K562 (cell line): Measurements from ENCODE around the gene FBXL13. TPM values are rescaled to one million over a fixed set of nuclear protein-coding genes. Genes with fewer than 3 reads are reported as not detected.

Experiments used
- HDAC2 ChIP-seq: fragments of 450-650 bp; IDR thresholded peaks from 2 replicates; pipeline ENCODE4 v1.6.1; 2016; ENCODE audit warnings: mild to moderate bottlenecking
- HES1 ChIP-seq: fragments of 450-650 bp; IDR thresholded peaks from 2 replicates; pipeline ENCODE4 v1.6.1; 2016; ENCODE audit warnings: low read depth, mild to moderate bottlenecking, moderate library complexity
- KDM5B ChIP-seq: fragments of 200-600 bp; sonication (generic); IDR thresholded peaks from 2 replicates; pipeline ENCODE4 v1.6.1; 2012; ENCODE audit warnings: low read depth, mild to moderate bottlenecking, moderate library complexity, low read length, control low read depth, inconsistent platforms; ENCODE audit not compliant: insufficient replicate concordance
- LCOR ChIP-seq: sonication (generic); formaldehyde crosslinking; IDR thresholded peaks from 2 replicates; pipeline ENCODE4 v1.8.0; 2022; ENCODE audit warnings: mild to moderate bottlenecking, missing genetic modification reagents
- MAFK ChIP-seq: IDR thresholded peaks from 2 replicates; pipeline ENCODE4 v1.6.1; 2011; ENCODE audit warnings: low read length, improper control_type of control experiment
- NCOA6 ChIP-seq: fragments of 450-650 bp; IDR thresholded peaks from 2 replicates; pipeline ENCODE4 v1.6.1; 2017; ENCODE audit warnings: mild to moderate bottlenecking
- NFE2L1 ChIP-seq: fragments of 450-650 bp; IDR thresholded peaks from 2 replicates; pipeline ENCODE4 v1.6.1; 2016; ENCODE audit warnings: missing genetic modification characterization, low read depth, mild to moderate bottlenecking, missing compliant biosample characterization, moderate library complexity, borderline replicate concordance
- NFIC ChIP-seq: fragments of 450-650 bp; IDR thresholded peaks from 2 replicates; pipeline ENCODE4 v1.6.1; 2017; ENCODE audit warnings: mild to moderate bottlenecking, inconsistent platforms
- NKRF ChIP-seq: fragments of 450-650 bp; IDR thresholded peaks from 2 replicates; pipeline ENCODE4 v1.6.1; 2016; ENCODE audit warnings: borderline replicate concordance
- NR2C1 ChIP-seq, 2 experiments: fragments of 450-650 bp; IDR thresholded peaks; 2 replicates each; pipeline ENCODE4 v1.6.1; 2017; ENCODE audit warnings: mild to moderate bottlenecking in 2 of 2, antibody characterized with exemption in 1 of 2, inconsistent platforms in 1 of 2, missing compliant biosample characterization in 1 of 2, missing genetic modification characterization in 1 of 2
- POLR2G ChIP-seq: fragments of 200-400 bp; formaldehyde crosslinking; IDR thresholded peaks from 2 replicates; pipeline ENCODE4 v1.6.1; 2017; ENCODE audit warnings: low read depth, mild to moderate bottlenecking, antibody characterized with exemption, low read length, moderate library complexity
- POLR2H ChIP-seq: IDR thresholded peaks from 2 replicates; pipeline ENCODE4 v1.6.1; 2016; ENCODE audit warnings: missing genetic modification characterization, low read depth, mild to moderate bottlenecking, control low read depth, missing compliant biosample characterization, moderate library complexity
- RBFOX2 ChIP-seq: fragments of 200-400 bp; formaldehyde crosslinking; IDR thresholded peaks from 2 replicates; pipeline ENCODE4 v1.6.1; 2017; ENCODE audit warnings: low read depth, mild to moderate bottlenecking, low read length, moderate library complexity
- SIN3B ChIP-seq: fragments of 450-650 bp; IDR thresholded peaks from 2 replicates; pipeline ENCODE4 v1.6.1; 2017; ENCODE audit warnings: low read depth, mild to moderate bottlenecking, moderate library complexity
- TAF1 ChIP-seq: IDR thresholded peaks from 2 replicates; pipeline ENCODE4 v1.6.1; 2011; ENCODE audit warnings: mild to moderate bottlenecking, low read length, moderate library complexity; ENCODE audit not compliant: insufficient read depth, control insufficient read depth, severe bottlenecking; ENCODE audit errors: extremely low read depth
- TAF7 ChIP-seq: fragments of 450-650 bp; IDR thresholded peaks from 2 replicates; pipeline ENCODE4 v1.6.1; 2016; ENCODE audit warnings: missing genetic modification characterization, missing compliant biosample characterization
- TAF9B ChIP-seq: fragments of 450-650 bp; IDR thresholded peaks from 2 replicates; pipeline ENCODE4 v1.6.1; 2018; ENCODE audit warnings: mild to moderate bottlenecking; ENCODE audit not compliant: partially characterized antibody
- UBTF ChIP-seq, 2 experiments: IDR thresholded peaks; 2 replicates each; pipeline ENCODE4 v1.6.1; 2012; ENCODE audit warnings: improper control_type of control experiment in 2 of 2, low read depth in 2 of 2, low read length in 2 of 2, borderline replicate concordance in 1 of 2
- YY1 ChIP-seq, 3 experiments: IDR thresholded peaks; 2 replicates each; pipeline ENCODE4 v1.6.1; 2011; ENCODE audit warnings: low read length in 2 of 3, mild to moderate bottlenecking in 2 of 3, moderate library complexity in 2 of 3, borderline replicate concordance in 1 of 3, control low read depth in 1 of 3, low read depth in 1 of 3; ENCODE audit not compliant: insufficient read depth in 3 of 3, insufficient replicate concordance in 2 of 3, control insufficient read depth in 1 of 3, insufficient read length in 1 of 3; ENCODE audit errors: extremely low read depth in 1 of 3
- ZNF197 ChIP-seq: fragments of 200-800 bp; sonication (Bioruptor generic); IDR thresholded peaks from 2 replicates; pipeline ENCODE4 v1.6.1; 2016; ENCODE audit warnings: low read depth, missing genetic modification characterization, missing compliant biosample characterization
- ZNF764 ChIP-seq: fragments of 250-450 bp; sonication (Bioruptor Pico); IDR thresholded peaks from 2 replicates; pipeline ENCODE4 v1.4.0; 2020; ENCODE audit warnings: low read depth, mild to moderate bottlenecking, moderate library complexity
- polyA plus RNA-seq, 8 experiments: library from polyadenylated mRNA; depleted of rRNA in 4 of 8; stranded (reverse) in 5 of 8; unstranded in 3 of 8; fragments of >200 nt; fragmentation: Nextera tagmentation in 2 of 8; fragmentation: Illumina TruSeq in 1 of 8; extraction: Ambion mirVana in 2 of 8; extraction: Trizol in 1 of 8; gene quantifications; 2 replicates each; pipeline versions ENCODE4 v1.2.1 to v1.2.3, GENCODE V29; 2011 to 2014; ENCODE audit warnings: inconsistent platforms in 1 of 8, missing spikeins in 1 of 8
- total RNA-seq, 7 experiments: library from RNA; depleted of rRNA in 6 of 7; stranded (reverse); fragments of >200 nt in 6 of 7; fragmentation: Illumina TruSeq in 2 of 7; extraction: Trizol in 2 of 7; gene quantifications; 2 replicates each; pipeline versions ENCODE4 v1.2.1 to v1.2.3, GENCODE V29; 2011 to 2021; ENCODE audit warnings: low replicate concordance in 1 of 7

FBXL13 gene
- total and polyA plus RNA-seq, 9 of the 15 experiments (the other 6 are each of a cell fraction or from before 2014, with no cell fraction given) = 16.3 to 55.0 (median 25.4) TPM

- TF ChIP-seq NKRF (peak; percentile 79; the same call in 1 of the 2 replicates), MAFK (peak; percentile 20; the same call in 1 of the 2 replicates), TAF1 (peak; percentile 52), NFIC (peak; percentile 63), HDAC2 (peak; percentile 51), POLR2G (0 out of 2 replicates have a peak, but pooled peaks have one; percentile 20), TAF7 (peak; percentile 54), ZNF764 (CRISPR knock-in tag) (no peak), KDM5B (peak; percentile 38), NR2C1 (IDR thresholded peaks at IDR 0.05) (peak; percentile 23; the same call in 1 of the 2 replicates), NR2C1 (tag; IDR thresholded peaks at IDR 0.05) (no peak), POLR2H (tag) (no peak), SIN3B (no peak), TAF9B (peak; percentile 63), HES1 (0 out of 2 replicates have a peak, but pooled peaks have one; percentile 49), RBFOX2 (no peak), LCOR (CRISPR knock-in tag) (0 out of 2 replicates have a peak, but pooled peaks have one; percentile 39), UBTF (IDR thresholded peaks at IDR 0.05; ENCODE audit: borderline replicate concordance in 1 of 2, low read depth in 2 of 2, low read length in 2 of 2) (no peak), NFE2L1 (tag) (no peak), NCOA6 (no peak), YY1 (IDR thresholded peaks at IDR 0.05; ENCODE audit: borderline replicate concordance in 1 of 3, control insufficient read depth in 1 of 3, extremely low read depth in 1 of 3, insufficient read depth in 3 of 3, insufficient read length in 1 of 3, insufficient replicate concordance in 2 of 3, low read depth in 1 of 3, low read length in 2 of 3) (peak in 2 of 3 experiments; percentile 44 to 85), ZNF197 (CRISPR knock-in tag) (no peak)
Measured at GRCh38 chr7:102974366-102975236, 100.0 kb downstream of the FBXL13 start (continued).
